ENCODE results near the gene HTRA2.

HTRA2 gene

GRCh38 chr2:74564222-74564621, 34.5 kb downstream of the HTRA2 start:
- no CpG with 5 or more reads among the region's 5 CpGs for WGBS, 2 donors (ENCODE audit: extremely low coverage in 2 of 2, insufficient read length in 2 of 2, insufficient replicate concordance in 1 of 2)
- Histone ChIP-seq H3K36me3 (replicated peaks in 1 of 2; ENCODE audit: control insufficient read depth in 2 of 2, insufficient read depth in 2 of 2, low read length in 2 of 2) (no peaks in the 10 kb centered on the region), H3K79me1 (ENCODE audit: low read depth, low read length) (no peaks in the 10 kb centered on the region), H3K27ac (replicated peaks; ENCODE audit: low read length) (no peak overlapping the region), H3K4ac (ENCODE audit: low read length) (no peak overlapping the region), H3K4me1 (ENCODE audit: control insufficient read depth in 2 of 2, insufficient read depth in 1 of 2, low read depth in 1 of 2, low read length in 2 of 2) (peaks cover 0 to 3% of the 10 kb centered on the region in 2 donors), H3K4me2 (ENCODE audit: insufficient read depth, low read length, poor library complexity, severe bottlenecking) (no peak overlapping the region), H3K9me3 (replicated peaks in 1 of 2; ENCODE audit: control insufficient read depth in 2 of 2, insufficient read depth in 1 of 2, low read depth in 1 of 2, low read length in 2 of 2) (no peaks in the 10 kb centered on the region), H2BK120ac (ENCODE audit: low read depth, low read length) (no peak overlapping the region), H3K4me3 (ENCODE audit: low read length in 2 of 2) (no peak overlapping the region), H2AFZ (ENCODE audit: low read length) (no peak overlapping the region), H2AK5ac (ENCODE audit: low read depth, low read length) (no peak overlapping the region), H3K18ac (ENCODE audit: low read length) (no peak overlapping the region), H3K27me3 (ENCODE audit: control insufficient read depth in 3 of 3, insufficient read depth in 3 of 3, low read depth in 1 of 3, low read length in 3 of 3) (peaks cover 0 to 57% (median 19%) of the 10 kb centered on the region in 3 experiments), H4K8ac (ENCODE audit: low read depth, low read length) (no peak overlapping the region), H2BK15ac (ENCODE audit: low read length) (no peak overlapping the region), H3K9ac (ENCODE audit: low read depth, low read length, poor library complexity) (no peak overlapping the region), H4K91ac (ENCODE audit: low read depth, low read length, poor library complexity) (no peak overlapping the region), H2BK12ac (ENCODE audit: low read length) (no peak overlapping the region), H3K14ac (ENCODE audit: low read length) (no peak overlapping the region), H2BK5ac (ENCODE audit: low read length) (no peak overlapping the region), H3K23ac (ENCODE audit: low read depth, low read length, poor library complexity) (no peak overlapping the region)
- no peak for DNase-seq (ENCODE audit: low spot score)

- Histone ChIP-seq H3K14ac (ENCODE audit: low read length) (no peak overlapping the region), H3K4me2 (ENCODE audit: insufficient read depth, low read length, poor library complexity, severe bottlenecking) (no peak overlapping the region), H3K4me3 (ENCODE audit: low read length in 2 of 2) (no peak overlapping the region), H2BK12ac (ENCODE audit: low read length) (no peak overlapping the region), H3K18ac (ENCODE audit: low read length) (no peak overlapping the region), H3K23ac (ENCODE audit: low read depth, low read length, poor library complexity) (no peak overlapping the region), H3K27me3 (ENCODE audit: control insufficient read depth in 3 of 3, insufficient read depth in 3 of 3, low read depth in 1 of 3, low read length in 3 of 3) (peaks cover 0 to 68% (median 9%) of the 10 kb centered on the region in 3 experiments), H2BK5ac (ENCODE audit: low read length) (no peak overlapping the region), H2BK120ac (ENCODE audit: low read depth, low read length) (no peak overlapping the region), H4K91ac (ENCODE audit: low read depth, low read length, poor library complexity) (no peak overlapping the region), H2BK15ac (ENCODE audit: low read length) (no peak overlapping the region), H4K8ac (ENCODE audit: low read depth, low read length) (no peak overlapping the region), H3K36me3 (replicated peaks in 1 of 2; ENCODE audit: control insufficient read depth in 2 of 2, insufficient read depth in 2 of 2, low read length in 2 of 2) (no peaks in the 10 kb centered on the region), H3K79me1 (ENCODE audit: low read depth, low read length) (no peaks in the 10 kb centered on the region), H3K4ac (ENCODE audit: low read length) (no peak overlapping the region), H3K9ac (ENCODE audit: low read depth, low read length, poor library complexity) (no peak overlapping the region), H3K27ac (replicated peaks; ENCODE audit: low read length) (no peak overlapping the region), H2AFZ (ENCODE audit: low read length) (no peak overlapping the region), H3K9me3 (replicated peaks in 1 of 2; ENCODE audit: control insufficient read depth in 2 of 2, insufficient read depth in 1 of 2, low read depth in 1 of 2, low read length in 2 of 2) (no peaks in the 10 kb centered on the region), H2AK5ac (ENCODE audit: low read depth, low read length) (no peak overlapping the region), H3K4me1 (ENCODE audit: control insufficient read depth in 2 of 2, insufficient read depth in 1 of 2, low read depth in 1 of 2, low read length in 2 of 2) (no peaks in the 10 kb centered on the region)
- DNase-seq (ENCODE audit: low spot score), result no peak
- no CpG with 5 or more reads among the region's 7 CpGs for WGBS, 2 donors (ENCODE audit: extremely low coverage in 2 of 2, insufficient read length in 2 of 2, insufficient replicate concordance in 1 of 2)
These were observed 36.5 kb downstream of the HTRA2 start for GRCh38 chr2:74566076-74566753.

- H3K27ac ChIP-seq (replicated peaks; ENCODE audit: low read length), result no peak overlapping the region
These were observed 37.0 kb downstream of the HTRA2 start for GRCh38 chr2:74566754-74567085.

GRCh38 chr2:74567881-74568280, 38.1 kb downstream of the HTRA2 start:
- no peak overlapping the region for H2BK120ac ChIP-seq (ENCODE audit: low read depth, low read length)
- no peak overlapping the region for H3K9ac ChIP-seq (ENCODE audit: low read depth, low read length, poor library complexity)
- H3K14ac ChIP-seq (ENCODE audit: low read length), result no peak overlapping the region
- WGBS, 2 donors (ENCODE audit: extremely low coverage in 2 of 2, insufficient read length in 2 of 2, insufficient replicate concordance in 1 of 2), result no CpG with 5 or more reads among the region's 5 CpGs
- no peak overlapping the region for H2AK5ac ChIP-seq (ENCODE audit: low read depth, low read length)
- H2BK12ac ChIP-seq (ENCODE audit: low read length), result no peak overlapping the region
- no peak overlapping the region for H3K4me2 ChIP-seq (ENCODE audit: insufficient read depth, low read length, poor library complexity, severe bottlenecking)
- peaks cover 0 to 58% (median 2%) of the 10 kb centered on the region in 3 experiments for H3K27me3 ChIP-seq (ENCODE audit: control insufficient read depth in 3 of 3, insufficient read depth in 3 of 3, low read depth in 1 of 3, low read length in 3 of 3)
- no peak overlapping the region for H4K91ac ChIP-seq (ENCODE audit: low read depth, low read length, poor library complexity)
- DNase-seq (ENCODE audit: low spot score), result no peak
- no peak overlapping the region for H3K27ac ChIP-seq (replicated peaks; ENCODE audit: low read length)
- H3K23ac ChIP-seq (ENCODE audit: low read depth, low read length, poor library complexity), result no peak overlapping the region
- no peak overlapping the region for H2AFZ ChIP-seq (ENCODE audit: low read length)
- no peaks in the 10 kb centered on the region for H3K36me3 ChIP-seq (replicated peaks in 1 of 2; ENCODE audit: control insufficient read depth in 2 of 2, insufficient read depth in 2 of 2, low read length in 2 of 2)
- no peak overlapping the region for H3K18ac ChIP-seq (ENCODE audit: low read length)
- no peaks in the 10 kb centered on the region for H3K9me3 ChIP-seq (replicated peaks in 1 of 2; ENCODE audit: control insufficient read depth in 2 of 2, insufficient read depth in 1 of 2, low read depth in 1 of 2, low read length in 2 of 2)
- H2BK5ac ChIP-seq (ENCODE audit: low read length), result no peak overlapping the region
- H3K79me1 ChIP-seq (ENCODE audit: low read depth, low read length), result no peaks in the 10 kb centered on the region
- H3K4me1 ChIP-seq (ENCODE audit: control insufficient read depth in 2 of 2, insufficient read depth in 1 of 2, low read depth in 1 of 2, low read length in 2 of 2), result no peaks in the 10 kb centered on the region
- no peak overlapping the region for H3K4me3 ChIP-seq (ENCODE audit: low read length in 2 of 2)
- no peak overlapping the region for H2BK15ac ChIP-seq (ENCODE audit: low read length)
- H3K4ac ChIP-seq (ENCODE audit: low read length), result no peak overlapping the region
- H4K8ac ChIP-seq (ENCODE audit: low read depth, low read length), result no peak overlapping the region

More at GRCh38 chr2:74566754-74567085, 37.0 kb downstream of the HTRA2 start:
- no peak overlapping the region for H3K4me2 ChIP-seq (ENCODE audit: insufficient read depth, low read length, poor library complexity, severe bottlenecking)
- H2BK120ac ChIP-seq (ENCODE audit: low read depth, low read length), result no peak overlapping the region
- no peak overlapping the region for H3K4me3 ChIP-seq (ENCODE audit: low read length in 2 of 2)
- no peak overlapping the region for H3K9ac ChIP-seq (ENCODE audit: low read depth, low read length, poor library complexity)
- no peak overlapping the region for H3K23ac ChIP-seq (ENCODE audit: low read depth, low read length, poor library complexity)
- no peak overlapping the region for H2BK12ac ChIP-seq (ENCODE audit: low read length)
- H4K8ac ChIP-seq (ENCODE audit: low read depth, low read length), result no peak overlapping the region
- no peak overlapping the region for H3K18ac ChIP-seq (ENCODE audit: low read length)
- no peaks in the 10 kb centered on the region for H3K79me1 ChIP-seq (ENCODE audit: low read depth, low read length)
- H3K36me3 ChIP-seq (replicated peaks in 1 of 2; ENCODE audit: control insufficient read depth in 2 of 2, insufficient read depth in 2 of 2, low read length in 2 of 2), result no peaks in the 10 kb centered on the region
- H3K27me3 ChIP-seq (ENCODE audit: control insufficient read depth in 3 of 3, insufficient read depth in 3 of 3, low read depth in 1 of 3, low read length in 3 of 3), result peaks cover 0 to 66% (median 6%) of the 10 kb centered on the region in 3 experiments
- no peak for DNase-seq (ENCODE audit: low spot score)
- no peak overlapping the region for H2AFZ ChIP-seq (ENCODE audit: low read length)
- H3K4me1 ChIP-seq (ENCODE audit: control insufficient read depth in 2 of 2, insufficient read depth in 1 of 2, low read depth in 1 of 2, low read length in 2 of 2), result no peaks in the 10 kb centered on the region
- H2BK5ac ChIP-seq (ENCODE audit: low read length), result no peak overlapping the region
- H3K4ac ChIP-seq (ENCODE audit: low read length), result no peak overlapping the region
- no peaks in the 10 kb centered on the region for H3K9me3 ChIP-seq (replicated peaks in 1 of 2; ENCODE audit: control insufficient read depth in 2 of 2, insufficient read depth in 1 of 2, low read depth in 1 of 2, low read length in 2 of 2)
- no peak overlapping the region for H3K14ac ChIP-seq (ENCODE audit: low read length)
- no peak overlapping the region for H2AK5ac ChIP-seq (ENCODE audit: low read depth, low read length)
- H2BK15ac ChIP-seq (ENCODE audit: low read length), result no peak overlapping the region
- no peak overlapping the region for H4K91ac ChIP-seq (ENCODE audit: low read depth, low read length, poor library complexity)

All from neuronal stem cell (in vitro differentiated cells).